Measurements from ENCODE around the gene RAC3. TPM values are rescaled to one million over a fixed set of nuclear protein-coding genes. Genes with fewer than 3 reads are reported as not detected.

Gene RAC3
- total and polyA plus RNA-seq, 2 of the 8 experiments (the other 6 are each of a cell fraction or from before 2014, with no cell fraction given): 177 to 299 TPM

DNA sequence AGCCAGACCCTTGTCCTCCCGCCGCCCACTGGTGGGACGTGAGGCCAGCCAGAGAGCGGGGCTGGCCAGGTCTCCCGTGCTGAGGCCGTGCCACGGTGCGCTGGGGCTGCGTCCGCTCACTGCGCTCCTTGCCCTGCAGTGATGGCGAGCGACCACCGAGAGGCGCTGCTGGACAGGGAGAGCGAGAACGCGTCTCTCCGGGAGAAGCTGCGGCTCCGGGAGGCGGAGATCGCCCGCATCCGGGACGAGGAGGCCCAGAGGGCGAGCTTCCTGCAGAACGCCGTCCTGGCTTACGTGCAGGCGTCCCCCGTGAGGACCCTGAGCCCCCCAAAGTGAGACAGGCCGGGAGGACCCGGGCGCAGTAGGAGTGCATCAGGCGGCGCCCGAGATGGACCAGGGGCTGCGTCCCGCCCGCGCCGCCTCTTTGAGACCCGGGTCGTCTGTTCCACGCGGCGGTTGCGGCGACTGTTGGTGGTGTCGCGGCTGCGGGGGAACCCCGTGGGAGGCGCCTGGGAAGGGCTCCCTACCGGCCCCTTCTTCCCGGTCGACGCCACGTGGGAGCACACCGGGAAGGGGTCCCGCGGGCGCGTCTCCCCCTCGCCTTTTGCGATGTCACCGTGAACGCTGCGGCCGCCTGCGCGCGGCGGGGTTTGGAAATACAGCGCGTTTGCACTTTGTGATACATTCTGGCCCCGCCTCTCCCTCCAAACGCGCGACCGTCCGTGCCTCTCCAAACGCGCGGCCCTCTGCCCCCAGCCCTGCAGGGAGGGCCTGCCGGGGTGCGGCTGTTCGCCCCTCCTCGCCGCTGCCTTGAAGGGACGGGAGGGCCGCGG is 792 bp upstream of the RAC3 start (continued):
- TF ChIP-seq, protein P1, sequence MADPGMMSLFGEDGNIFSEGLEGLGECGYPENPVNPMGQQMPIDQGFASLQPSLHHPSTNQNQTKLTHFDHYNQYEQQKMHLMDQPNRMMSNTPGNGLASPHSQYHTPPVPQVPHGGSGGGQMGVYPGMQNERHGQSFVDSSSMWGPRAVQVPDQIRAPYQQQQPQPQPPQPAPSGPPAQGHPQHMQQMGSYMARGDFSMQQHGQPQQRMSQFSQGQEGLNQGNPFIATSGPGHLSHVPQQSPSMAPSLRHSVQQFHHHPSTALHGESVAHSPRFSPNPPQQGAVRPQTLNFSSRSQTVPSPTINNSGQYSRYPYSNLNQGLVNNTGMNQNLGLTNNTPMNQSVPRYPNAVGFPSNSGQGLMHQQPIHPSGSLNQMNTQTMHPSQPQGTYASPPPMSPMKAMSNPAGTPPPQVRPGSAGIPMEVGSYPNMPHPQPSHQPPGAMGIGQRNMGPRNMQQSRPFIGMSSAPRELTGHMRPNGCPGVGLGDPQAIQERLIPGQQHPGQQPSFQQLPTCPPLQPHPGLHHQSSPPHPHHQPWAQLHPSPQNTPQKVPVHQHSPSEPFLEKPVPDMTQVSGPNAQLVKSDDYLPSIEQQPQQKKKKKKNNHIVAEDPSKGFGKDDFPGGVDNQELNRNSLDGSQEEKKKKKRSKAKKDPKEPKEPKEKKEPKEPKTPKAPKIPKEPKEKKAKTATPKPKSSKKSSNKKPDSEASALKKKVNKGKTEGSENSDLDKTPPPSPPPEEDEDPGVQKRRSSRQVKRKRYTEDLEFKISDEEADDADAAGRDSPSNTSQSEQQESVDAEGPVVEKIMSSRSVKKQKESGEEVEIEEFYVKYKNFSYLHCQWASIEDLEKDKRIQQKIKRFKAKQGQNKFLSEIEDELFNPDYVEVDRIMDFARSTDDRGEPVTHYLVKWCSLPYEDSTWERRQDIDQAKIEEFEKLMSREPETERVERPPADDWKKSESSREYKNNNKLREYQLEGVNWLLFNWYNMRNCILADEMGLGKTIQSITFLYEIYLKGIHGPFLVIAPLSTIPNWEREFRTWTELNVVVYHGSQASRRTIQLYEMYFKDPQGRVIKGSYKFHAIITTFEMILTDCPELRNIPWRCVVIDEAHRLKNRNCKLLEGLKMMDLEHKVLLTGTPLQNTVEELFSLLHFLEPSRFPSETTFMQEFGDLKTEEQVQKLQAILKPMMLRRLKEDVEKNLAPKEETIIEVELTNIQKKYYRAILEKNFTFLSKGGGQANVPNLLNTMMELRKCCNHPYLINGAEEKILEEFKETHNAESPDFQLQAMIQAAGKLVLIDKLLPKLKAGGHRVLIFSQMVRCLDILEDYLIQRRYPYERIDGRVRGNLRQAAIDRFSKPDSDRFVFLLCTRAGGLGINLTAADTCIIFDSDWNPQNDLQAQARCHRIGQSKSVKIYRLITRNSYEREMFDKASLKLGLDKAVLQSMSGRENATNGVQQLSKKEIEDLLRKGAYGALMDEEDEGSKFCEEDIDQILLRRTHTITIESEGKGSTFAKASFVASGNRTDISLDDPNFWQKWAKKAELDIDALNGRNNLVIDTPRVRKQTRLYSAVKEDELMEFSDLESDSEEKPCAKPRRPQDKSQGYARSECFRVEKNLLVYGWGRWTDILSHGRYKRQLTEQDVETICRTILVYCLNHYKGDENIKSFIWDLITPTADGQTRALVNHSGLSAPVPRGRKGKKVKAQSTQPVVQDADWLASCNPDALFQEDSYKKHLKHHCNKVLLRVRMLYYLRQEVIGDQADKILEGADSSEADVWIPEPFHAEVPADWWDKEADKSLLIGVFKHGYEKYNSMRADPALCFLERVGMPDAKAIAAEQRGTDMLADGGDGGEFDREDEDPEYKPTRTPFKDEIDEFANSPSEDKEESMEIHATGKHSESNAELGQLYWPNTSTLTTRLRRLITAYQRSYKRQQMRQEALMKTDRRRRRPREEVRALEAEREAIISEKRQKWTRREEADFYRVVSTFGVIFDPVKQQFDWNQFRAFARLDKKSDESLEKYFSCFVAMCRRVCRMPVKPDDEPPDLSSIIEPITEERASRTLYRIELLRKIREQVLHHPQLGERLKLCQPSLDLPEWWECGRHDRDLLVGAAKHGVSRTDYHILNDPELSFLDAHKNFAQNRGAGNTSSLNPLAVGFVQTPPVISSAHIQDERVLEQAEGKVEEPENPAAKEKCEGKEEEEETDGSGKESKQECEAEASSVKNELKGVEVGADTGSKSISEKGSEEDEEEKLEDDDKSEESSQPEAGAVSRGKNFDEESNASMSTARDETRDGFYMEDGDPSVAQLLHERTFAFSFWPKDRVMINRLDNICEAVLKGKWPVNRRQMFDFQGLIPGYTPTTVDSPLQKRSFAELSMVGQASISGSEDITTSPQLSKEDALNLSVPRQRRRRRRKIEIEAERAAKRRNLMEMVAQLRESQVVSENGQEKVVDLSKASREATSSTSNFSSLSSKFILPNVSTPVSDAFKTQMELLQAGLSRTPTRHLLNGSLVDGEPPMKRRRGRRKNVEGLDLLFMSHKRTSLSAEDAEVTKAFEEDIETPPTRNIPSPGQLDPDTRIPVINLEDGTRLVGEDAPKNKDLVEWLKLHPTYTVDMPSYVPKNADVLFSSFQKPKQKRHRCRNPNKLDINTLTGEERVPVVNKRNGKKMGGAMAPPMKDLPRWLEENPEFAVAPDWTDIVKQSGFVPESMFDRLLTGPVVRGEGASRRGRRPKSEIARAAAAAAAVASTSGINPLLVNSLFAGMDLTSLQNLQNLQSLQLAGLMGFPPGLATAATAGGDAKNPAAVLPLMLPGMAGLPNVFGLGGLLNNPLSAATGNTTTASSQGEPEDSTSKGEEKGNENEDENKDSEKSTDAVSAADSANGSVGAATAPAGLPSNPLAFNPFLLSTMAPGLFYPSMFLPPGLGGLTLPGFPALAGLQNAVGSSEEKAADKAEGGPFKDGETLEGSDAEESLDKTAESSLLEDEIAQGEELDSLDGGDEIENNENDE (IDR thresholded peaks at IDR 0.05; ENCODE audit: insufficient replicate concordance, low read length): no peak
- TF ChIP-seq SP2 (IDR thresholded peaks at IDR 0.05; ENCODE audit: low read length) (no peak), RXRA (IDR thresholded peaks at IDR 0.05; ENCODE audit: insufficient read depth, low read depth, low read length) (no peak), KDM5A (IDR thresholded peaks at IDR 0.05; ENCODE audit: low read length) (peak; percentile 28; the same call in 1 of the 2 replicates), CBX8 (IDR thresholded peaks at IDR 0.05; ENCODE audit: borderline replicate concordance, low read depth, low read length) (no peak), SAP30 (IDR thresholded peaks at IDR 0.05; ENCODE audit: insufficient read depth, insufficient replicate concordance, low read length) (no peak), SP4 (IDR thresholded peaks at IDR 0.05; ENCODE audit: low read length) (no peak)
- TF ChIP-seq, protein P2, sequence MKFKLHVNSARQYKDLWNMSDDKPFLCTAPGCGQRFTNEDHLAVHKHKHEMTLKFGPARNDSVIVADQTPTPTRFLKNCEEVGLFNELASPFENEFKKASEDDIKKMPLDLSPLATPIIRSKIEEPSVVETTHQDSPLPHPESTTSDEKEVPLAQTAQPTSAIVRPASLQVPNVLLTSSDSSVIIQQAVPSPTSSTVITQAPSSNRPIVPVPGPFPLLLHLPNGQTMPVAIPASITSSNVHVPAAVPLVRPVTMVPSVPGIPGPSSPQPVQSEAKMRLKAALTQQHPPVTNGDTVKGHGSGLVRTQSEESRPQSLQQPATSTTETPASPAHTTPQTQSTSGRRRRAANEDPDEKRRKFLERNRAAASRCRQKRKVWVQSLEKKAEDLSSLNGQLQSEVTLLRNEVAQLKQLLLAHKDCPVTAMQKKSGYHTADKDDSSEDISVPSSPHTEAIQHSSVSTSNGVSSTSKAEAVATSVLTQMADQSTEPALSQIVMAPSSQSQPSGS (IDR thresholded peaks at IDR 0.05; ENCODE audit: low read length): no peak

All from H1 (cell line).